H1 (cell line): ENCODE measurements around the gene HADH. TPM values are rescaled to one million over a fixed set of nuclear protein-coding genes. Genes with fewer than 3 reads are reported as not detected.

Experiments used
- CTCF ChIA-PET: fragments of 300-600 bp; sonication (Branson Sonifier 250); formaldehyde crosslinking; loops from one replicate; lab custom pipeline; 2021; ENCODE audit not compliant: partially characterized antibody; lab: Charles Lee
- POLR2A ChIA-PET: fragments of 300-600 bp; sonication (Branson Sonifier 250); formaldehyde crosslinking; loops from one replicate; lab custom pipeline; 2021; ENCODE audit warnings: inconsistent platforms; ENCODE audit not compliant: partially characterized antibody; lab: Charles Lee
- DNase-seq, 2 experiments: peaks; one replicate each; pipeline versions ENCODE4 v3.0.0 to v3.0.0-alpha.2; 2010 to 2022; ENCODE audit warnings: low spot score in 2 of 2, low read depth in 1 of 2, mixed read lengths in 1 of 2
- FAIRE-seq: peaks from 2 replicates; lab custom pipeline; 2011; peaks lifted over from hg19 to GRCh38; lab: Jason Lieb, UNC
- H2AFZ ChIP-seq: 2 replicates; pipeline ENCODE4 v1.8.1; 2012; ENCODE audit warnings: low read length, inconsistent platforms
- H2AK5ac ChIP-seq: 2 replicates; pipeline ENCODE4 v1.6.1; 2013; ENCODE audit warnings: low read depth, low read length
- H2BK120ac ChIP-seq: replicated peaks from 2 replicates; pipeline ENCODE3; 2013; ENCODE audit warnings: low read depth, low read length, inconsistent platforms
- H2BK12ac ChIP-seq: 2 replicates; pipeline ENCODE4 v1.6.1; 2013; ENCODE audit warnings: low read depth, low read length
- H2BK15ac ChIP-seq: 2 replicates; pipeline ENCODE4 v1.6.1; 2013; ENCODE audit warnings: low read length
- H2BK20ac ChIP-seq: 2 replicates; pipeline ENCODE4 v1.6.1; 2013; ENCODE audit warnings: low read length
- H2BK5ac ChIP-seq: 2 replicates; pipeline ENCODE4 v1.6.1; 2013; ENCODE audit warnings: low read depth, low read length
- H3K14ac ChIP-seq: 2 replicates; pipeline ENCODE4 v1.6.1; 2013; ENCODE audit warnings: inconsistent platforms; ENCODE audit not compliant: insufficient read length
- H3K18ac ChIP-seq: 2 replicates; pipeline ENCODE4 v1.6.1; 2013; ENCODE audit warnings: low read length; ENCODE audit errors: extremely low read depth
- H3K23ac ChIP-seq: 2 replicates; pipeline ENCODE4 v1.6.1; 2013; ENCODE audit warnings: inconsistent platforms; ENCODE audit not compliant: insufficient read length
- H3K23me2 ChIP-seq: 2 replicates; pipeline ENCODE4 v1.6.1; 2013; ENCODE audit warnings: low read depth, low read length
- H3K27ac ChIP-seq: 2 replicates; pipeline ENCODE4 v1.6.1; 2011; ENCODE audit warnings: low read depth, low read length, inconsistent platforms
- H3K27me3 ChIP-seq, 4 experiments: replicated peaks in 1 of 4; 1 replicate in 1 of 4; 2 replicates in 3 of 4; pipeline versions ENCODE4 v1.6.1 to v1.8.1; 2011 to 2013; ENCODE audit warnings: low read length in 3 of 4, mild to moderate bottlenecking in 3 of 4, inconsistent platforms in 2 of 4, mixed read lengths in 2 of 4, moderate library complexity in 1 of 4; ENCODE audit not compliant: control insufficient read depth in 3 of 4, insufficient read depth in 3 of 4; ENCODE audit errors: extremely low read depth in 1 of 4
- H3K36me3 ChIP-seq, 4 experiments: 2 replicates each; pipeline versions ENCODE4 v1.6.1 to v1.8.1; 2011 to 2013; ENCODE audit warnings: mild to moderate bottlenecking in 4 of 4, low read length in 3 of 4, moderate library complexity in 2 of 4, control low read depth in 1 of 4, inconsistent platforms in 1 of 4; ENCODE audit not compliant: insufficient read depth in 4 of 4, control insufficient read depth in 2 of 4
- H3K4ac ChIP-seq: replicated peaks from 2 replicates; pipeline ENCODE3; 2013; ENCODE audit warnings: low read length, low read depth, mixed read lengths, inconsistent platforms; ENCODE audit not compliant: insufficient read length
- H3K4me1 ChIP-seq, 4 experiments: replicated peaks in 1 of 4; 1 replicate in 1 of 4; 2 replicates in 3 of 4; pipeline versions ENCODE4 v1.6.1 to v1.8.1; 2011 to 2013; ENCODE audit warnings: low read length in 3 of 4, inconsistent platforms in 2 of 4, mixed read lengths in 1 of 4; ENCODE audit not compliant: insufficient read depth in 4 of 4, control insufficient read depth in 3 of 4
- H3K4me2 ChIP-seq, 2 experiments: 2 replicates each; pipeline versions ENCODE4 v1.6.1 to v1.8.1; 2011 to 2013; ENCODE audit warnings: low read depth in 2 of 2, low read length in 2 of 2, control low read depth in 1 of 2, inconsistent platforms in 1 of 2, mild to moderate bottlenecking in 1 of 2; ENCODE audit not compliant: insufficient read depth in 1 of 2
- H3K4me3 ChIP-seq, 4 experiments: fragments of 200-600, 300-600 bp in 1 of 4; sonication (generic), shearing (Covaris generic), sonication (Bioruptor Twin) in 1 of 4; 2 replicates each; pipeline versions ENCODE4 v1.5.1 to v1.8.1; 2011 to 2016; ENCODE audit warnings: low read length in 4 of 4, low read depth in 3 of 4, control low read depth in 2 of 4, inconsistent platforms in 2 of 4, mild to moderate bottlenecking in 2 of 4, mixed read lengths in 1 of 4, moderate library complexity in 1 of 4; ENCODE audit not compliant: insufficient read depth in 2 of 4; ENCODE audit errors: extremely low read depth in 1 of 4
- H3K56ac ChIP-seq: replicated peaks from 2 replicates; pipeline ENCODE3; 2013; ENCODE audit warnings: low read depth, mild to moderate bottlenecking, mixed read lengths, low read length, inconsistent platforms; ENCODE audit not compliant: insufficient read length
- H3K79me1 ChIP-seq: 2 replicates; pipeline ENCODE4 v1.6.1; 2013; ENCODE audit warnings: low read depth, low read length, control low read depth
- H3K79me2 ChIP-seq, 2 experiments: 2 replicates each; pipeline versions ENCODE4 v1.6.1 to v1.8.1; 2012 to 2013; ENCODE audit warnings: low read length in 2 of 2, mild to moderate bottlenecking in 2 of 2, inconsistent platforms in 1 of 2; ENCODE audit not compliant: insufficient read depth in 2 of 2, control insufficient read depth in 1 of 2
- H3K9ac ChIP-seq, 4 experiments: replicated peaks in 1 of 4; 1 replicate in 1 of 4; 2 replicates in 3 of 4; pipeline versions ENCODE4 v1.6.1 to v1.8.1; 2011 to 2013; ENCODE audit warnings: low read depth in 3 of 4, low read length in 3 of 4, control low read depth in 2 of 4, mild to moderate bottlenecking in 2 of 4, moderate library complexity in 2 of 4, inconsistent platforms in 1 of 4; ENCODE audit errors: extremely low read depth in 1 of 4
- H3K9me3 ChIP-seq, 2 experiments: 2 replicates each; pipeline versions ENCODE4 v1.6.1 to v1.8.1; 2012 to 2013; ENCODE audit warnings: mild to moderate bottlenecking in 2 of 2, moderate library complexity in 2 of 2, control low read depth in 1 of 2, inconsistent platforms in 1 of 2, low read depth in 1 of 2, low read length in 1 of 2, mixed read lengths in 1 of 2; ENCODE audit not compliant: insufficient read depth in 2 of 2
- H4K20me1 ChIP-seq, 2 experiments: replicated peaks in 1 of 2; 2 replicates each; pipeline versions ENCODE3 to v1.8.1; 2011 to 2013; ENCODE audit warnings: inconsistent platforms in 2 of 2, low read length in 2 of 2, mild to moderate bottlenecking in 1 of 2; ENCODE audit not compliant: insufficient read depth in 2 of 2, control insufficient read depth in 1 of 2
- H4K5ac ChIP-seq: 2 replicates; pipeline ENCODE4 v1.6.1; 2013; ENCODE audit warnings: low read length, low read depth, mixed read lengths, inconsistent platforms; ENCODE audit not compliant: insufficient read length
- H4K8ac ChIP-seq: 2 replicates; pipeline ENCODE4 v1.8.0; 2013; ENCODE audit warnings: mild to moderate bottlenecking, moderate library complexity, low read length, inconsistent platforms; ENCODE audit not compliant: insufficient read depth; ENCODE audit errors: extremely low read depth
- H4K91ac ChIP-seq: replicated peaks from 2 replicates; pipeline ENCODE3; 2013; ENCODE audit warnings: low read length, mixed read lengths, inconsistent platforms; ENCODE audit not compliant: insufficient read length
- BRCA1 ChIP-seq: IDR thresholded peaks from 2 replicates; pipeline ENCODE4 v1.6.1; 2012; ENCODE audit warnings: low read depth, low read length, improper control_type of control experiment
- CEBPB ChIP-seq: IDR thresholded peaks from 2 replicates; pipeline ENCODE4 v1.6.1; 2012; ENCODE audit warnings: low read depth, low read length
- CHD2 ChIP-seq: IDR thresholded peaks from 2 replicates; pipeline ENCODE4 v1.6.1; 2012; ENCODE audit warnings: low read length, improper control_type of control experiment
- CREB1 ChIP-seq: IDR thresholded peaks from 2 replicates; pipeline ENCODE4 v1.6.1; 2012; ENCODE audit warnings: inconsistent platforms
- EZH2 ChIP-seq: fragments of 200-600 bp; sonication (generic); IDR thresholded peaks from 2 replicates; pipeline ENCODE4 v1.7.1; 2012; ENCODE audit warnings: low read depth, mild to moderate bottlenecking, moderate library complexity, low read length, inconsistent platforms; ENCODE audit not compliant: severe bottlenecking
- HDAC6 ChIP-seq: IDR thresholded peaks from one replicate; pipeline ENCODE4 v1.7.1; 2012; ENCODE audit warnings: low read depth, mild to moderate bottlenecking, inconsistent platforms, low read length, moderate library complexity
- KDM1A ChIP-seq: fragments of 200-600, 300-600 bp; sonication (generic); IDR thresholded peaks from 2 replicates; pipeline ENCODE4 v1.7.1; 2016; ENCODE audit warnings: mild to moderate bottlenecking, low read length, borderline replicate concordance
- KDM5A ChIP-seq: fragments of 200-600 bp; IDR thresholded peaks from 2 replicates; pipeline ENCODE4 v1.7.1; 2012; ENCODE audit warnings: mild to moderate bottlenecking, low read length, inconsistent platforms, mixed read lengths
- PHF8 ChIP-seq: fragments of 200-600 bp; sonication (generic); conservative IDR thresholded peaks from 2 replicates; pipeline ENCODE4 v1.7.1; 2012; ENCODE audit warnings: low read depth, mild to moderate bottlenecking, inconsistent platforms, low read length, moderate library complexity
- RFX5 ChIP-seq: IDR thresholded peaks from 2 replicates; pipeline ENCODE4 v1.6.1; 2011; ENCODE audit warnings: low read depth, low read length, improper control_type of control experiment, borderline replicate concordance
- RXRA ChIP-seq: IDR thresholded peaks from 2 replicates; pipeline ENCODE4 v1.6.1; 2011; ENCODE audit warnings: low read depth, mild to moderate bottlenecking, low read length, moderate library complexity; ENCODE audit not compliant: insufficient read depth
- SIX5 ChIP-seq: IDR thresholded peaks from 2 replicates; pipeline ENCODE4 v1.6.1; 2011; ENCODE audit warnings: mild to moderate bottlenecking, low read depth, low read length
- SP4 ChIP-seq: IDR thresholded peaks from 2 replicates; pipeline ENCODE4 v1.6.1; 2012; ENCODE audit warnings: low read length, inconsistent platforms
- TAF7 ChIP-seq: optimal IDR thresholded peaks from 2 replicates; pipeline ENCODE3; 2011; ENCODE audit warnings: low read depth, mild to moderate bottlenecking, inconsistent platforms, low read length, moderate library complexity, borderline replicate concordance
- WGBS, 2 experiments: shearing (Covaris generic) in 1 of 2; methylation state at CpG; one replicate each; pipeline versions ENCODE4 v1.1.6 to v1.1.7; 2013 to 2015; ENCODE audit warnings: low lambda C conversion rate in 2 of 2, mixed read lengths in 2 of 2, inconsistent platforms in 1 of 2, low coverage in 1 of 2, missing lambda C conversion rate in 1 of 2; ENCODE audit not compliant: insufficient replicate concordance in 2 of 2, insufficient coverage in 1 of 2, insufficient read length in 1 of 2; ENCODE audit errors: extremely low coverage in 1 of 2, missing lambda C conversion rate in 1 of 2; 5-methylcytosine and 5-hydroxymethylcytosine counted together
- polyA plus RNA-seq, 7 experiments: library from polyadenylated mRNA; depleted of rRNA in 3 of 7; stranded (reverse) in 5 of 7; unstranded in 2 of 7; fragments of >200 nt in 5 of 7; fragments of 200-250 nt in 2 of 7; gene quantifications; 1 replicate in 5 of 7; 2 replicates in 1 of 7; 4 replicates in 1 of 7; pipeline versions ENCODE4 v1.2.1 to v1.2.3, GENCODE V29; 2011 to 2013; ENCODE audit warnings: missing spikeins in 2 of 7, mixed read lengths in 2 of 7
- total RNA-seq: library from RNA; stranded (reverse); fragmentation: NEBNext Ultra II Directional; extraction: Animal tissue kit (Norgen Biotek cat#: 25700); gene quantifications from 2 replicates; pipeline ENCODE4 v1.2.1, GENCODE V29; 2021

The HADH gene
- total and polyA plus RNA-seq, 2 of the 8 experiments (the other 6 are each of a cell fraction or from before 2014, with no cell fraction given), result 47.5 to 54.4 TPM

DNA sequence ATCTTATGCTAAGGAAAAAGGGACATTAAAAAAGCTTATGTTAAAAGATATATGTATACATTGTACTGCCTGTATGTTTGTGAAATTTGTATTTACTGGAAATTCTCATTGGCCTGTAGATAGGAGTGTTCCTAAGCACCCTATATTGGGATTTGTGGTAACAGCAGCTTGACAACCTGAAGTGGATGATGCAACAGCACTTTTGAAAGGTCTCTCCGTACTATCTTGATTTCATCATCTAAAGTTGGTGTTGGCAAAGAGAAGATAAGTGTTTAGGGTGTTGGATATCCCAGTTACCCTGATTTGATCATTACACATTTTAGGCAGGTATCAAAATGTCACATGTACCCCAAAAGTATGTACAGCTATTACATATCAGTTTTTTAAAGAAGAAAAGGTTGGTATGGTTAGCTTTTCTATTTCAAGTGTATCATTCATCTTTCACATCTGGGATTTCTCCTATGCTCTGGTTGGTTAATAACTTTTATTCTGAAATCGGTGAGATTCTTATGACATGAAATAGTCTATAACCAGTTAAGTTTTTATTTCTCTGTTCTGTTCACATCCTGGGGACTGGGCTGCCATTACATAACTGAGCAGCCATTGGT, 10.3 kb downstream of the HADH start:
- TF ChIP-seq HDAC6, result no peak
- TF ChIP-seq EZH2, result no peak
- TF ChIP-seq SP4, result no peak
- TF ChIP-seq RXRA, result no peak
- TF ChIP-seq RFX5, result no peak
- TF ChIP-seq BRCA1, result no peak
- no peak for TF ChIP-seq TAF7
- TF ChIP-seq CEBPB, result no peak
- TF ChIP-seq KDM1A, result no peak
- no peak for TF ChIP-seq CHD2
- no peak for TF ChIP-seq CREB1
- no peak for TF ChIP-seq SIX5
- TF ChIP-seq PHF8, result no peak
- TF ChIP-seq KDM5A, result no peak
- Histone ChIP-seq H2BK15ac (no peak overlapping the region), H3K14ac (no peak overlapping the region), H2BK5ac (no peak overlapping the region), H2BK120ac (no peak overlapping the region), H2BK20ac (no peak overlapping the region), H2BK12ac (no peak overlapping the region), H2AFZ (no peak overlapping the region), H3K9ac (no peak overlapping the region), H3K27me3 (no peaks in the 10 kb centered on the region), H3K23me2 (no peaks in the 10 kb centered on the region), H3K36me3 (peaks cover 0 to 16% (median 1%) of the 10 kb centered on the region in 4 experiments; a peak in 4 of 8 replicates), H3K23ac (no peak overlapping the region), H4K20me1 (no peaks in the 10 kb centered on the region), H3K9me3 (peaks cover 4 to 10% of the 10 kb centered on the region in 2 experiments; a peak in 1 of 4 replicates), H3K4me2 (no peak overlapping the region), H3K4me3 (no peak overlapping the region), H4K5ac (no peak overlapping the region), H3K56ac (no peak overlapping the region), H3K18ac (no peak overlapping the region), H3K79me2 (peaks cover 3 to 25% of the 10 kb centered on the region in 2 experiments; a peak in 3 of 4 replicates), H4K8ac (no peak overlapping the region), H4K91ac (no peak overlapping the region), H3K79me1 (peaks cover 2% of the 10 kb centered on the region), H3K27ac (no peak overlapping the region), H3K4ac (no peak overlapping the region), H2AK5ac (no peak overlapping the region), H3K4me1 (peaks cover 0 to 9% (median 2%) of the 10 kb centered on the region in 4 experiments; a peak in 2 of 7 replicates)
- FAIRE-seq (no peak), DNase-seq (no peak)
- 91% methylated on average over 2 of the region's 2 CpGs; no CpG with 5 or more reads in 1 of the 2 experiments for WGBS, 2 experiments
- ChIA-PET CTCF (interaction anchor here (0.6 to 1.5 kb wide), 2 partner anchors 199 to 260 kb away, joined by 3 to 4 read pairs; no protein-coding TSS in a partner anchor), POLR2A (no interaction called here)
